ENCODE results near the gene KCNC2.

DNA sequence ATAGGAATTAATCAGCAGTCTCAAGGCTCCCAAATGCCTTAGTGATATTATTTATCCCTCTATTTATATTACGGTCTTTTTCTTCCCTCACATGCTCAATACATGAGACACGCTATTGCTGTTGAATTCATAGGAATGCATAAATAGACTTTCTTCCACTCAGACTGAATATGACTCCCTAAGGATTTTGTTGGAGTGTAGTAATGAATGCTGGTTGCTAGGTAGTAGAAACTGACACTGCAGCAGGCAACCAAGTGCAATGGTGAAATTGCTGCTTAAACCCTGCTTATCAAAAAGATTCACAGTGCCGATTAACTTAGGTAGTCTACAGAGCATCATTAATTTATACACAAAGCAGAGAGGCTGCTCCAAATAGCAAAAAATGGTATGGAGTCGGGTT lies 168.2 kb downstream of the KCNC2 start:
- TF ChIP-seq, protein P1, sequence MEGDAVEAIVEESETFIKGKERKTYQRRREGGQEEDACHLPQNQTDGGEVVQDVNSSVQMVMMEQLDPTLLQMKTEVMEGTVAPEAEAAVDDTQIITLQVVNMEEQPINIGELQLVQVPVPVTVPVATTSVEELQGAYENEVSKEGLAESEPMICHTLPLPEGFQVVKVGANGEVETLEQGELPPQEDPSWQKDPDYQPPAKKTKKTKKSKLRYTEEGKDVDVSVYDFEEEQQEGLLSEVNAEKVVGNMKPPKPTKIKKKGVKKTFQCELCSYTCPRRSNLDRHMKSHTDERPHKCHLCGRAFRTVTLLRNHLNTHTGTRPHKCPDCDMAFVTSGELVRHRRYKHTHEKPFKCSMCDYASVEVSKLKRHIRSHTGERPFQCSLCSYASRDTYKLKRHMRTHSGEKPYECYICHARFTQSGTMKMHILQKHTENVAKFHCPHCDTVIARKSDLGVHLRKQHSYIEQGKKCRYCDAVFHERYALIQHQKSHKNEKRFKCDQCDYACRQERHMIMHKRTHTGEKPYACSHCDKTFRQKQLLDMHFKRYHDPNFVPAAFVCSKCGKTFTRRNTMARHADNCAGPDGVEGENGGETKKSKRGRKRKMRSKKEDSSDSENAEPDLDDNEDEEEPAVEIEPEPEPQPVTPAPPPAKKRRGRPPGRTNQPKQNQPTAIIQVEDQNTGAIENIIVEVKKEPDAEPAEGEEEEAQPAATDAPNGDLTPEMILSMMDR (IDR thresholded peaks at IDR 0.05): no peak
- TF ChIP-seq POLR2AphosphoS5 (IDR thresholded peaks at IDR 0.05): no peak
- TF ChIP-seq POLR2A (IDR thresholded peaks at IDR 0.05): no peak
